Measurements from ENCODE around the gene DCUN1D5. TPM values are rescaled to one million over a fixed set of nuclear protein-coding genes. Genes with fewer than 3 reads are reported as not detected.

The DCUN1D5 gene
- total RNA-seq (ENCODE audit: low replicate concordance): 17.0 and 63.1 TPM in 2 replicates

GRCh38 chr11:103091801-103092524 is at the start of gene DCUN1D5:
Gene DCUN1D5, minus strand, starts transcription at chr11:103092160. Its CDS starts 288 bp downstream, at chr11:103091872.

GRCh38 chr11:103108933-103109817 is 17.2 kb upstream of the DCUN1D5 start, which contains the start of gene DYNC2H1:
Gene DYNC2H1, plus strand, starts transcription at chr11:103109426. Its CDS starts 149 bp downstream, at chr11:103109575.

Other genes with a start within 250 kb of the DCUN1D5 start
- 0.08 and 76.1 TPM in 2 replicates for gene MMP3, start 248.6 kb downstream of the DCUN1D5 start, total RNA-seq (ENCODE audit: low replicate concordance)
- under 0.01 and 9.1 TPM in 2 replicates for gene MMP12, start 217.2 kb downstream of the DCUN1D5 start, total RNA-seq (ENCODE audit: low replicate concordance)
- not detected in 2 replicates for gene MMP13, start 136.4 kb downstream of the DCUN1D5 start, total RNA-seq (ENCODE audit: low replicate concordance)
- 14.4 and 48.3 TPM in 2 replicates for gene DYNC2H1, start 17.3 kb upstream of the DCUN1D5 start, total RNA-seq (ENCODE audit: low replicate concordance)